Measurements from ENCODE around the gene PRM2.

PRM2 gene

DNA sequence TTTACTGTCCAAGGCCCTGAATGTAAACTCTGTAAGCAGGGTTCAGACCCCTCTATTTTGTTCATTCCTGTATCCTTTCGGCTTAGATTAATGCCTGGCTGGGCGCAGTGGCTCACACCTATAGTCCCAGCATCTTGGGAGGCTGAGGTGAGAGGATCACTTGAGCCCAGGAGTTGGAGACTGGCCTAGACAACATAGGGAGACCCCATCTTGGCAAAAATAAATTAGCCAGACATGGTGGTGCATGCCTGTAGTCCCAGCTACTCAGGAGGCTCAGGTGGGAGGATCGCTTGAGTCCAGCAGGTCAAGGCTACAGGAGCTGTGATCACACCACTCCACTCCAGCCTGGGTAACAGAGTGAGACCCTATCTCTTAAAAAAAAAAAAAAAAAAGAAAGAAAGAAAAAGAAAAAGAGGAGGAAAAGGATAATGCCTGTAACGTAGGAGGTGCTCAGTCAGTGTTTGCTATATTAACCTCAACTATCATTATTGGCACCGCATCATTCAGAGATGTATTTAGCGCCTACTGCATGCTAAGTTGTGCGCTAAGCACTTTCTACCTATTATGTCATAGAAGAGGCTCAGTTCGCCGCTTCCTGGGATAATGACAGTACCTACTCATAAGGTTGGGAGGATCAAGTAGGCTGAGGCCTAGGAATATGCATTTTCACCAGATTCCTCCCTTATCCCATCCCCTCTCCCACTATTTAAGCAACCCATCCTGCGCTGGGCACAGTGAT lies 25.3 kb downstream of the PRM2 start:
- no peak for DNase-seq (ENCODE audit: low read depth in 3 of 3, low spot score in 1 of 3)

DNA sequence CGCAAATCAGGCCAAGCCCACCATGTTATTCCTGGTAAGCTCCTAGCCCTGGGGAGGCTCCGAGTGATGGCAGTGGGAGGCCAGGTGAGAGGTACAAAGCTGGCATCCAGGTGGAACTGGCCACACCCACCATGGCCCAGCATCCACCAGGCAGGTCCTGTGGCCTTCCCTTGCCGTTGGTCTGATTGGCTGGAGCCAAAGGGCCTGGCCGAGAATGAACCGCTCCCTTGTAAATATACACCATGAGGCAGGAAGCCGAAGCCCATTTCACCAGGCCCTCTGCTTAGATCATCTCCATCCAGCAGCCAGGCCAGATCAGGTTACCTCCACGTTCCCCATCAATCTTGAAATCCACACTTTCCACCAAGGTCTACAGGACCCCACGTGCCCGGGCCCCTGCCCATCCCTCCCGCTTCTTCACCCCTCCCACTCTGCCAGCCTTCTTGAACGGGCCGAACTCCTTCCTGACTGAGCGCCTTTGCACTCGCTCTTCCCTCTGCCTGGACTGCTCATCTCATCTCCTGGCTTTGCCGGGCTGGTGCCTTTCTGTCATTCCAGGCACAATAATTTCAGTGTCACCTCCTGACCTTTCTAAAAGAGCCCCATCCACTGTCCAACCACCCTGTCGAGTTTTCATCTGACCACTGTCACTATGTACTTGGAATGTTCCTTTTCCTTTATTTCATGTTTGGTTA lies 26.0 kb downstream of the PRM2 start:
- DNase-seq (ENCODE audit: low read depth in 3 of 3, low spot score in 1 of 3) = no peak

DNA sequence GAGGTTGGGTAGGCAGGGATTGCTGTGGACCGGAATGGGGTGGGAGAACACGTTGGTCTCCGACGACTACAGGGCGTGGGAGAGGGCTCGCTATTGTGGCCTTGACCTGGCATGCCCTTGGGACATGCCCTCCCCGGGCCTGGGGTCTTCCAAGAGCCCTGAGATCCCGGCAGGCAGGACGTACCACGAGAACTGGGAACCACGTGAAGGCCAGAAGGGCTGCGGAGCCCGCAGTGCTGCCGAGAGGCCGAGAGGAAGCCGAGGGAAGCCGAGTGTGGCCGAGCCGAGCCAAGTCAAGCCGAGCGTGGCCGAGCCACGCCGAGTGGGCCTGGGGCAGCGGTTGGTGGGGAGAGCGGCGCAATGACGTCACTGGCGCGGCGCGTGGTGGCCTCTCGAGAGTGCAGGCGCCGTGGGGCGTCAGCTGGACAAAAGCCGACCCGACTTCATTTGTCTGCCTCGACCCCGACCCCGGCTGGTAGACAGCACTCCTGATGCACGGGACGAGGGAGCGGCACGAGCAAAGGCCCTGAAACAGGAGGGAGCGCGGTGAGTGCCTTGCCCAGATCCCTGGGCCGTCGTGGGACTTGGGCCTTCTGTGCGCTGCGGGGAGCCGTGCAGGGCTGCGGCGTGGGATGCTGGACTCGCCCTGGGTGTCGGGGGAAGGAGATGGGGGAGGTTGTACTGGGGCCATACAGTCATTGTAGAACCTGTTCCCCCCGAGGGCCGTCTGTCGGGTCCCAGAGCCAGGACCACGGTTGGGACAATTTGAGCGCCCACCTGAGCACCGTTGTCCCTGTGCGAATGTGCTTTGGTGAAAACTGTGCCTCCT lies 26.8 kb downstream of the PRM2 start:
- DNase-seq (ENCODE audit: low read depth in 3 of 3, low spot score in 1 of 3) = no peak

DNA sequence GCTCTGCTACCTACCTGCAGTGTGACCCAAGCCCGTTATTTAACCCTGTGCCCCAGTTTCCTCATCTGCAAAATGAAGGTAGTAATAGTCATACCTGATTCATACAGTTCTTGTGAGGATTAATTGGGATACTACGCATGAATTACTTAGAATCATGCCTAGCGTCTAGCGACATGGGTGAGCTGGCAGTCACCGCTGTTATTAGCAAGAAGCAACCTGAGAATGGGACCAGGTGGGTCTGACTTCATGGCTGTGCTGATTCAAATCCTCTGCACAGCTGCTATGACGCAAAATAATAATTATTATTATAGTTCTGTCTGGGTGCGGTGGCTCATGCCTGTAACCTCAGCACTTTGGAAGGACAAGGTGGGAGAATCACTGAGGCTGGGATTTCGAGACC lies 28.1 kb downstream of the PRM2 start:
- DNase-seq (ENCODE audit: low read depth in 3 of 3, low spot score in 1 of 3) = no peak

DNA sequence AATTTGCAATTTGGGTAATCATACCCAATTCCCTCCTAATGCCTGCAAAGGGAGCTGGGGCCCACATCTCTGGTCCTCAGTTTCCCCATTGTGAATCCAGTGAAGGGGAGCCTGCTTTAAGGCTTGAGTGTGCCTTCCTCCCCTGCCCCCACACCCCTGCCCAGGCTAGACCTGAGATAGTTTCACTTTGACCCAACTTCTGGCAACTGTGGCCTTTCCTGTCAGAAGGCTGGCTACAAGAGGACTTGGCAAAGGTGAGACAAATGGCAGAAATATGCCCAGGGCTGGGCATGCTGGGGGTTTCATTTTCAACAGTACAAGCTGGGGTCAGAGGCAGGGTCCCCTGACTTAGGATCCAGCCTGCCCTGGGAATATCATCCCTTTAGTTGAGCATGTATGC lies 30.3 kb downstream of the PRM2 start:
- DNase-seq (ENCODE audit: low read depth in 3 of 3, low spot score in 1 of 3) = no peak

DNA sequence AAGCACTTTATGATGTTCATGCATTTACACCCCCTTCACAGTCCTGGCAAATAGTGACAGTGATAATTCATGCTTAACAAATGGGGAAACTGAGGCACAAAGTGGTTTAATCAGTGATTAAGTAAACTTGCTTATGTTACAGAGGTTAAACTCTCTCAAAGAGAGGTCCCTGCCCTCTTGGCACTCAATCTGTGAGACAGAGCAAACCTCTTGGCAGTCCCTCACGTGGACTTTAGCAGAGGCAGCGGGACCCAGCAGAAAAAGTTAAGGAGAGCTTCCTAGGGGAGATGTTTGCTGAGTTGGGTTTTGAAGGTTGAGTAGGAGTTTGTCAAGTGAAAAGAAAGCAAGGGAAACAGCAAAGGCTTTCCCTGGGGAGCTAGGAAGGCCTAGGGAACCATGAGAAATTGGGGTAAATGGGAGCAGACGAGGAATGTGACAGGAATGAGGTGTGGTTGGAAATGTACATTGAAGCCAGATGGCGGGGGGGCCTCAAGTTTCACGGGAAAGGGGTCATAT lies 31.0 kb downstream of the PRM2 start:
- no peak for DNase-seq (ENCODE audit: low read depth in 3 of 3, low spot score in 1 of 3)

DNA sequence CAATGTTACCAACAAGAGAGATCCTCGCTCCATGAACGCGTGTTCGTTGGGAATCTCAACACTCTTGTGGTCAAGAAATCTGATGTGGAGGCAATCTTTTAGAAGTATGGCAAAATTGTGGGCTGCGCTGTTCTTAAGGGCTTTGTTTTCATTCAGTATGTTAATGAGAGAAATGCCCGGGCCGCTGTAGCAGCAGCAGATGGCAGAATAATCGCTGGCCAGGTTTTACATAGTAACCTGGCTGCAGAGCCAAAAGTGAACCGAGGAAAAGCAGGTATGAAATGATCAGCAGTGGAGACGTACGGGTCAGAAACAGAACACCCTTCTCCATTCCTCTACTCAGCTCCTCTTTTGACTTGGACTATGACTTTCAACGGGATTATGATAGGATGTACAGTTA lies 33.6 kb downstream of the PRM2 start:
- no peak for DNase-seq (ENCODE audit: low read depth in 3 of 3, low spot score in 1 of 3)

DNA sequence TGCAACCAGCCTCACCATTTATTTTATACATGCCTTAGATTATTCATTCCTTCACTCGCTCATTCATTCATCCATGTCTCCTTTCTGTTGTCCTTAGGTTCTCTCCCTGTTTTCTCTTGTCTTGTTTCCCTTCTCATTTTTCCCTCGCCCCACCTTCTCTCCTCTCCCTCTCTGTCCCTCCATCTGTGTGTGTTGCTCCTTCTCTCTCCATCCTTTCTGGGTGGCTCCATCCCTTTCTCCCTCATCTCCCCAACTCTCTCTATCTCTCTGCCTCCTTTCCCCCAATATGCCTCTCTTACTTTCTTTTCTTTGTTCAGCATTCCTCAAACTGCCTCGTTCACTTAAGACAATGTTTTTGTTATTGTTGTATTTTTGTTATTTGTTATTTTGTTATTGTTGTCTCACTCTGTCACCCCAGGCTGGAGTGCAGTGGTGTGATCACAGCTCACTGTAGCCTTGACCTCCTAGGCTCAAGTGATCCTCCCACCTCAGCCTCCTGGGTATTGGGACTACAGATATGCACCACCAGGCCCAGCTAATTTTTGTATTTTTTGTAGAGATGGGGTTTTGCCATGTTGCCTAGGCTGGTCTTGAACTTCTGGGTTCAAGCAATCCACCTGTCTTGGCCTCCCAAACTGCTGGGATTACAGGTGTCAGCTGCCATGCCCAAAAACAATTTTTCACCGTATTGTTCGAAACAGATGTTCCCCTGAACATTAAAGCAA lies 34.6 kb downstream of the PRM2 start:
- no peak for DNase-seq (ENCODE audit: low read depth in 3 of 3, low spot score in 1 of 3)

DNA sequence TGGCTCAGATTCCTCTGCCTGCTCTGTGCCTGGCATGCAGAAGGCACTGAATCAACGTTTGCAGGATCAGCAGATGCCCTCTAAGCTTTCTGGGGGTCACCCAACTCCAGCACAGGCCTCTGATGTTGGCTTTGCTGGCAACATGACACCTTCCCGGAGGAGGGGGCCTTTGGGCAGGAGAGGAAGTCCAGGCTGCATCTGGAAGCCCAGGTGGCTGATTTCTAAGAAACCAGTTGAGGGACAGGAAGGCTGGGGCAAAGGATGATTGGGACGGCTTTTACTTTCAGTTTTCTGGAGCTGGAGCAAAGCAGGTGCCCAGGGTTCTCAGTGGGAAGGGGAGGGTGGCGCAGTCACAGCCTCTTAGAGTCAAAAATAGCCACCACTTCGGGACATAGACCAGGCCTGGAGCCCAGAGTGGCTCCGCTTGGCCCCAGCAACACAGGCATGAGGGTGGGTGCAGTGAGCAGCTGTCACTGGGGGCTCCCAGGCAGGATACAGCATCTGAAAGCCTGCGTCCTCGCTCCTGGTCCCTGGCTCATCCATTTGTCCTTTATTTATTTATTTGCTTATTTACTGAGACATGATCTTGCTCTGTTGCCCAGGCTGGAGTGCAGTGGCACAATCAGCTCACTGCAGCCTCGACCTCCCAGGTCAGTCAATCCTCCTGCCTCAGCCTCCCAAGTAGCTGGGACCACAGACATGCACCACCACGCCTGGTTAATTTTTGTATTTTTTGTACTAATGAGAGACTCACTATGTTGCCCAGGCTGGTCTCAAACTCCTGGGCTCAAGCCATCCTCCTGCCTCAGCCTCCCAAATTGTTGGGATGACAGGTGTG lies 35.4 kb downstream of the PRM2 start:
- DNase-seq (ENCODE audit: low read depth in 3 of 3, low spot score in 1 of 3) = no peak

DNA sequence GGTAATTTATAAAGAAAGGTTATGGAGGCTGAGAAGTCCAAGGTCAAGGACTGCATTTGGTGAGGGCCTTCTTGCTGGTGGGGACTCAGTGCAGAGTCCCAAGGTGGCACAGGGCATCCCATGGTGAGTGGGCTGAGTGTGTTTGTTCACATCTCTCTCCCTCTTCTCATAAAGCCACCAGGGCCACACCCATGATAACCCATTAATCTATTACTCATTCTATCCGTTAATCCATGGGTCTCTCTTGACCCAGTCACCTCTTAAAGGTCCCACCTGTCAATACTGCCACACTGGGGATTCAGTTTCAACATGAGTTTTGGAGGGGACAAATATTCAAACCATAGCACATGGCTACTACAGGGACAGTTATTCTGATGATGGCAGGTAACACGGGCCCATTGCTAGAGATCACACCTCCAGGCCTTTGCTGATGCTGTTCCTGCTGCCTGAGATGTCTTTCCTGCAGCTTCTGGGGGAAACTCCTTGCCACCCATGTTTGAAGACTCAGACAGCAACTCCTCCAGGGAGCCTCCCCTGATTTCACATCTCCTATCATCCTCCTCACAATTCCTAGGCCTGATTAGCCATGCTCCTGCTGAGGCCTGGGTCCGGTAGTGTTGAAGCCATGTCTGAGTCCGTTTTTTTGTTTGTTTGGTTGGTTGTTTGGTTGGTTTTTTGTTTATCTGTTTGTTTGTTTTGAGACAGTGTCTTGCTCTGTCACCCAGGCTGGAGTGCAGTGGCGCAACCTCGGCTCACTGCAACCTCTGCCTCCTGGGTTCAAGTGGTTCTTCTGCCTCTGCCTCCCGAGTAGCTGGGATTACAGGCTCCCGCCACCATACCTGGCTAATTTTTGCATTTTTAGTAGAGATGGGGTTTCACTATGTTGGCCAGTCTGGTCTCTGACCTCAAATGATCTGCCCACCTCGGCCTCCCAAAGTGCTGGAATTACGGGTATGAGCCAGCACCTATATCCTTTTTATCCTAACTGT lies 36.3 kb downstream of the PRM2 start:
- no peak for DNase-seq (ENCODE audit: low read depth in 3 of 3, low spot score in 1 of 3)

DNA sequence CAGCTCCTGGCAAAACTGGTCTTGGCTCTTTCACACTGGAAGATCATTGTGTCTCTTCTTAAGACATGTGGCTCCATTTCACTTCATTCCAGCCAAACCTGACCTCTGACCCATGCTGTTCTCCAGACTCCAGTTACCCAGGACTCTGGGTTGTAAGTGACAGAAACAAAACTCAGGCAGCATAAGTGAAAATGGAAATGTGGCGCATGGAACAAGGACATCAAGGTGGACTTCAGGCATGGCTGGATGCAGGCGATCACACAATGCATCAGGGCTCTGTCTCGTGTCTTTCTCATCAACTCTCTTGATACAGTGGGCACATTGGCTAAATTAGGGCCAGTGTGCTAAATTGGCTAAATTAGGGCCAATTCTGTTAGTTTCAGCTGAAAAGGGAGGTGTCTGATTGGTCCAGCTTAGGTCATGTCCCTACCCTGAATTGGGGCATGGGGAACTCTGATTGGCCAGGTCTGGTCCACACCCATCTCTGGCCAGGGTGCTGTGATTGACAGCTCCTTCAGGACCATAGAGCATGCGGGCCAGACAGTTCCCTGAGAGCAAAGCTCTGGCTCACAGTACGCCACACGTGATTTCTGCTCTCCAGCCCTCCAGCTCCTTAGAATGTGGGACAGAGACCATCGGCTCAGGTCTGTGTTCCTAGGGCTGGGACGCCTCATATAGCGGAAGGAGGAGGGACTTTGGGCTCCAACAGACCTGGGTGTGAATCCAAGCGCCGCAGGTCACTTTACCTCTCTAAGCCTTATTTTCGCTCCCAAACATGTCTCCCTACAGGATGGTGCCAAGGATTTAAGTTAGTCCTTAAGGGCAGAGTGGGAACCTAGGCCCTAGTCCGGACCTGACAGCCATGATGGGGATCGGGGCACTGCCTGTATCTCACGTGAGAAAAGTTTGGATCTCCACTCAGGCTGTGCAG lies 37.7 kb downstream of the PRM2 start:
- no peak for DNase-seq (ENCODE audit: low read depth in 3 of 3, low spot score in 1 of 3)

DNA sequence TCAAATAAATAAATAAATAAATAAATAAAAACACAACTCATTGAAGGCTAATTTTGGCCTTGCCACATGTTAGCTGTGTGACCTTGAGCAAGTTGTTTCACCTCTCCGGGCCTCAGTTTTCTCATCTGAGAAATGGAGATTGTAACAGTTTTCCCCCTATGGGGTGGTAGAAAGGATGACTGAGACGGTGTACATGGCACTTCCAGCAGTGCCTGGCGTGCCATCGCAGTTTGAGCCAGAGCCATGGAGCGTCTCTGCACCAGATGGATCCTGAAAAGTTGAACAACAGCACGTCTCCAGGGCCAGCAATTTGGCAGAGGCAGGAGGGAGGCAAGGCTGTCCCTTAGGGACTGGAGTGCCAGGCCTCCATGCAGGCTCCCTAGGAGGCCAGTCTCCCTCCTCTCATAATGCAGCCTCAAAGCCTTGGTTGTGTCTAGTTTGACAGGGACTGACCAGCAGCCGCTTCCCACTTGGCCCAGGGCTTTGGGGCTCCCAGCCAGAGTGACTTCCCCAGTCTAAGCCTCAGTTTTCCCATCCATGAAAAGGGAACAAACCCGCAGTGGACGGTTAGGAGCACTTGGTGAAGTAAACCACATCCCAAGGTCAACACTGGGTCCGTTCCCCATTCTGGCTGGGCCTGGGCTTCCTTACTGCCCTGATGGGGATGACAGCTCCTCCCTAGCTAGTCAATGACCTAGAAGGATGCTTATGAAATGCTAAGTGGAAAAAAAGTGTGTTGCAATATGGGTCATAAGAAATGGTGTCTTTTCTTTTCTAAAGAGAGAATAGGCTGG lies 39.6 kb downstream of the PRM2 start:
- DNase-seq (ENCODE audit: low read depth in 3 of 3, low spot score in 1 of 3) = no peak

DNA sequence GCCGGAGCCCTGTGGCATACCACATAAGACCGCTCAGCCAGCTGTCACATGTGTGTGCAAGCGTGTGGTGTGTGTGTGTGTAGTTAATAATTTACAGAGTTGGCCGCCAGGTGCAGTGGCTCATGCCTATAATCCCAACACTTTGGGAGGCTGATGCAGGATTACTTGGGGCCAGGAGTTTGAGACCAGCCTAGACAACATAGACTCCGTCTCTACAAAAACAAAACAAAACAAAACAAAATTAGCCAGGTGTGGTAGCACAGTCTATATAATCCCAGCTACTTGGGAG lies 40.6 kb downstream of the PRM2 start:
- DNase-seq (ENCODE audit: low read depth in 3 of 3, low spot score in 1 of 3) = no peak

DNA sequence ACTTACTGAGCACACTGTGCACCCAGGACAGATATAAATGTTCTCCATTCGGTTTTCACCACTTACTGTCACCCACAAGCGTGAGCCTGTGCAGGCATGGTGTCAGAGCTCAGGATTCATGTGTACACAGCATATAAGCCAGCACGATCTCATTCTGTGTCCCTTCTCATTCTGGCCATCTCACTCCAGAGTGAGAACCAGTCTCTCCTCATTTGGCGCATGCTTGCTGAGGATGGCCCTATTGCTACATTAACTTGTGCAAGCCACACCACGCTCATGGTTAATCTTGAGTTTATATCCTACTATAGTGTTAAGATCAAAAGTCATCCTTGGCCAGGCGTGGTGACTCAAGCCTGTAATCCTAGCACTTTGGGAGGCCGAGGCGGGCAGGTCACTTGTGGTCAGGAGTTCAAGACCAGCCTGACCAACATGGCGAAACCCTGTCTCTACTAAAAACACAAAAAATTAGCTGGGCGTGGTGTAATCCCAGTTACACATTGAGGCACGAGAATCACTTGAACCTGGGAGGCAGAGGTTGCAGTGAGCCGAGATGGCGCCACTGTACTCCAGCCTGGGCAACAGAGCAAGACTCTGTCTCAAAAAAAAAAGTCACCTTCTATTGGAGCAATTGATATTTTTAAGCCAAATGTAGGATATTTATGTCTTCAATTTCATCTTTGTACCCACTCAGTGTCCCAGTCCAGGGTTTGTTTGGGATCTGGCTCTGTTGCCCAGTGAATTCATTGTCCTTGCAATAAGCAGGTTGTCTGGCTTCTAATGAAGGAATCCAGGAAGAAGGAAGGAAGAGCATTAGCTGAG lies 41.2 kb downstream of the PRM2 start:
- no peak for DNase-seq (ENCODE audit: low read depth in 3 of 3, low spot score in 1 of 3)

DNA sequence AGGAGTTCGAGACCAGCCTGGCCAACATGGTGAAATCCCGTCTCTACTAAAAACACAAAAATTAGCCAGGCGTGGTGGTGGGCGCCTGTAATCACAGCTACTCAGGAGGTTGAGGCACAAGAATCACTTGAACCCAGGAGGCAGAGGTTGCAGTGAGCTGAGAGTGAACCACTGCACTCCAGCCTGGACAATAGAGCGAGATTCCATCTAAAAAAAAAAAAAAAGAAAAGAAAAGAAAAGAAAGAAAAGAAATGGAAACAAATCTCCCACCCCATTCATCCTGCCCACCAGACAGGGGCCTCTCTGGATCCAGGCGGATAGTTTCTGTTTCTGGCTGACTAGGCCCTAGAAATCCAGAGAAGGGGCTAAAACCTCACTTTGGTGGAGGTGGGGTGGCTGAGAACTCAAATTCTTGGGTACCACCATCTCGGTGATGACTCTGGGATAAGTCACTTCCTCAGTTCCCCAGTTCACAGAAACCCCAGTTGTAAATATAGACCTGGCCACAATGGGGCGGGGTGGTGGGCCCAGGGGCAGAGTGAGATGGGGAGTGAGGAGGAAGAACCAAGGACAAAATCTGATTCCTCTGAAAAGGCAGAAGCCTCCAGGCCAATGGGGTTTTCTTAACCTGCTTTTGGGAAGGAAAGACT lies 42.4 kb downstream of the PRM2 start:
- peak in 1 of 3 donors; percentile 56 for DNase-seq (ENCODE audit: low read depth in 3 of 3, low spot score in 1 of 3)

Data from stimulated activated CD4-positive, alpha-beta T cell treated with anti-CD3 and anti-CD28 coated beads, TNF-alpha, amount 100 ng/mL, for 1 hour (primary cell).